Suprapubic skin (tissue), 4 donors: ENCODE measurements around the gene GATAD2B.

ENCODE experiments used
- CTCF ChIP-seq, 2 donors: fragments of 200-600 bp in 1 of 2; fragments of 450-650 bp in 1 of 2; sonication (generic) in 1 of 2; IDR thresholded peaks; one replicate each; pipeline ENCODE4 v1.5.1; 2016 to 2019; ENCODE audit warnings: antibody characterized with exemption in 2 of 2, mild to moderate bottlenecking in 1 of 2, moderate library complexity in 1 of 2
- EP300 ChIP-seq: sonication (generic); formaldehyde crosslinking; IDR thresholded peaks from one replicate; pipeline ENCODE4 v1.6.1; 2017; ENCODE audit warnings: antibody characterized with exemption
- POLR2A ChIP-seq, 2 donors: fragments of 450-650 bp; IDR thresholded peaks; one replicate each; pipeline ENCODE4 v1.6.1; 2017; ENCODE audit warnings: antibody characterized with exemption in 2 of 2, mild to moderate bottlenecking in 2 of 2, moderate library complexity in 2 of 2
- POLR2AphosphoS5 ChIP-seq, 3 donors: sonication (generic); formaldehyde crosslinking; IDR thresholded peaks; one replicate each; pipeline ENCODE4 v1.6.1; 2017; ENCODE audit warnings: antibody characterized with exemption in 3 of 3

GRCh38 chr1:153963850-153964331 is 41.1 kb upstream of the GATAD2B start:
- TF ChIP-seq CTCF (IDR thresholded peaks at IDR 0.05) (no peak), POLR2A (IDR thresholded peaks at IDR 0.05) (no peak), EP300 (no peak), POLR2AphosphoS5 (IDR thresholded peaks at IDR 0.05) (no peak)
